Activated CD4-positive, alpha-beta memory T cell treated with anti-CD3 and anti-CD28 coated beads, Interleukin-2, amount 10 ng/mL, durations not matched to agents 7 days and 5 days (primary cell): ENCODE results near the gene SHISA5. TPM values are rescaled to one million over a fixed set of nuclear protein-coding genes. Genes with fewer than 3 reads are reported as not detected.
"Not testable (repeated sequence)": the region's sequence is repeated elsewhere in the genome, so short reads cannot be mapped to it uniquely, and the experiment has no call there.

Experiments
- CTCF ChIA-PET: fragments of 350-600 bp; sonication (Branson Sonifier 250); formaldehyde crosslinking; loops from one replicate; lab custom pipeline; 2021; ENCODE audit warnings: antibody characterized with exemption, inconsistent platforms; lab: Charles Lee
- POLR2A ChIA-PET: fragments of 350-600 bp; sonication (Branson Sonifier 250); formaldehyde crosslinking; loops from one replicate; lab custom pipeline; 2021; ENCODE audit warnings: antibody characterized with exemption; lab: Charles Lee
- DNase-seq: peaks from one replicate; pipeline ENCODE4 v3.0.0-alpha.2; 2020
- H3K27ac Mint-ChIP-seq: one replicate; pipeline ENCODE4 v1.8.0; 2021; ENCODE audit warnings: mild to moderate bottlenecking, mixed read lengths
- H3K27me3 Mint-ChIP-seq: one replicate; pipeline ENCODE4 v1.8.0; 2021; ENCODE audit warnings: mixed read lengths
- H3K36me3 Mint-ChIP-seq: one replicate; pipeline ENCODE4 v1.8.0; 2021; ENCODE audit warnings: low read depth, mixed read lengths
- H3K4me1 Mint-ChIP-seq: one replicate; pipeline ENCODE4 v1.8.0; 2021; ENCODE audit warnings: mixed read lengths
- H3K4me3 Mint-ChIP-seq: one replicate; pipeline ENCODE4 v1.8.0; 2021; ENCODE audit warnings: mild to moderate bottlenecking, mixed read lengths
- H3K9me3 Mint-ChIP-seq: one replicate; pipeline ENCODE4 v1.8.0; 2021; ENCODE audit warnings: mixed read lengths
- total RNA-seq, 2 experiments: library from RNA; stranded (reverse); gene quantifications; one replicate each; pipeline ENCODE4 v1.2.3, GENCODE V29; 2021

The SHISA5 gene
- total RNA-seq, 2 experiments from 2014 or later = 336 to 337 TPM

- peaks cover 12% of the 10 kb centered on the region for H3K4me1 Mint-ChIP-seq
- ChIA-PET POLR2A (interaction anchor here (1.5 kb wide), 1 partner anchor 96 kb away, joined by 4 read pairs; no protein-coding TSS in a partner anchor), CTCF (interaction anchor here (0.6 to 1.6 kb wide), 5 partner anchors 8 to 101 kb away, joined by 3 to 5 read pairs (median 3); partner anchors contain the start of genes ATRIP and SLC26A6)
- H3K36me3 Mint-ChIP-seq = peaks cover 38% of the 10 kb centered on the region
- H3K27me3 Mint-ChIP-seq = no peaks in the 10 kb centered on the region
- no peak for DNase-seq
- no peak overlapping the region for H3K27ac Mint-ChIP-seq
- H3K4me3 Mint-ChIP-seq = no peak overlapping the region
- H3K9me3 Mint-ChIP-seq = no peaks in the 10 kb centered on the region
Observed at GRCh38 chr3:48536785-48537184, 32.8 kb upstream of the SHISA5 start.

GRCh38 chr3:48536116-48536515 lies 32.1 kb upstream of the SHISA5 start:
- Mint-ChIP-seq H3K4me3 (no peak overlapping the region), H3K27ac (no peak overlapping the region), H3K27me3 (no peaks in the 10 kb centered on the region), H3K9me3 (no peaks in the 10 kb centered on the region), H3K4me1 (peaks cover 12% of the 10 kb centered on the region), H3K36me3 (peaks cover 41% of the 10 kb centered on the region)
- ChIA-PET POLR2A (interaction anchor here (1.5 kb wide), 1 partner anchor 95 kb away, joined by 4 read pairs; no protein-coding TSS in a partner anchor), CTCF (interaction anchor here (1.0 to 1.6 kb wide), 3 partner anchors 9 to 100 kb away, joined by 3 to 5 read pairs (median 5); no protein-coding TSS in a partner anchor)
- no peak for DNase-seq

- Mint-ChIP-seq H3K27ac (no peak overlapping the region), H3K36me3 (peaks cover 44% of the 10 kb centered on the region), H3K4me3 (no peak overlapping the region), H3K4me1 (peaks cover 12% of the 10 kb centered on the region), H3K9me3 (no peaks in the 10 kb centered on the region), H3K27me3 (no peaks in the 10 kb centered on the region)
- ChIA-PET POLR2A (interaction anchor here (1.5 kb wide), 1 partner anchor 95 kb away, joined by 4 read pairs; no protein-coding TSS in a partner anchor), CTCF (interaction anchor here (1.1 to 1.6 kb wide), 2 partner anchors 9 to 14 kb away, joined by 3 to 5 read pairs; no protein-coding TSS in a partner anchor)
- DNase-seq = no peak
Observed at GRCh38 chr3:48535578-48535977, 31.6 kb upstream of the SHISA5 start.

- POLR2A ChIA-PET = no interaction called here
- DNase-seq = no peak
- Mint-ChIP-seq H3K27ac (no peak overlapping the region), H3K4me1 (peaks cover 12% of the 10 kb centered on the region), H3K27me3 (no peaks in the 10 kb centered on the region), H3K9me3 (no peaks in the 10 kb centered on the region), H3K36me3 (peaks cover 46% of the 10 kb centered on the region), H3K4me3 (no peak overlapping the region)
- CTCF ChIA-PET = no interaction called here
Observed at GRCh38 chr3:48532977-48533337, 29.0 kb upstream of the SHISA5 start.

- CTCF ChIA-PET = no interaction called here
- no peak for DNase-seq
- Mint-ChIP-seq H3K9me3 (no peaks in the 10 kb centered on the region), H3K27ac (no peak overlapping the region), H3K36me3 (peaks cover 46% of the 10 kb centered on the region), H3K4me3 (no peak overlapping the region), H3K4me1 (peaks cover 12% of the 10 kb centered on the region), H3K27me3 (no peaks in the 10 kb centered on the region)
- POLR2A ChIA-PET = interaction anchor here (0.6 kb wide), 1 partner anchor 109 kb away, joined by 3 read pairs; no protein-coding TSS in a partner anchor
Observed at GRCh38 chr3:48532271-48532976, 28.4 kb upstream of the SHISA5 start.

GRCh38 chr3:48530701-48531100 lies 26.7 kb upstream of the SHISA5 start:
- not testable (repeated sequence) for H3K27ac Mint-ChIP-seq, H3K27me3 Mint-ChIP-seq, H3K4me3 Mint-ChIP-seq, H3K9me3 Mint-ChIP-seq, DNase-seq
- peaks cover 45% of the 10 kb centered on the region for H3K36me3 Mint-ChIP-seq
- ChIA-PET POLR2A (interaction anchor here (0.9 kb wide), 2 partner anchors 57 to 94 kb away, joined by 3 read pairs; no protein-coding TSS in a partner anchor), CTCF (interaction anchor here (0.8 to 1.6 kb wide), 4 partner anchors 18 to 130 kb away, joined by 3 to 7 read pairs (median 3); no protein-coding TSS in a partner anchor)
- H3K4me1 Mint-ChIP-seq = peaks cover 12% of the 10 kb centered on the region

GRCh38 chr3:48528754-48529153 lies 24.8 kb upstream of the SHISA5 start:
- Mint-ChIP-seq H3K4me1 (peaks cover 4% of the 10 kb centered on the region), H3K27me3 (no peaks in the 10 kb centered on the region), H3K27ac (no peak overlapping the region), H3K9me3 (no peaks in the 10 kb centered on the region), H3K36me3 (peaks cover 41% of the 10 kb centered on the region), H3K4me3 (no peak overlapping the region)
- ChIA-PET POLR2A (no interaction called here), CTCF (interaction anchor here (1.0 to 1.8 kb wide), 2 partner anchors 16 to 92 kb away, joined by 3 to 5 read pairs; no protein-coding TSS in a partner anchor)
- DNase-seq = no peak

GRCh38 chr3:48528048-48528447 lies 24.1 kb upstream of the SHISA5 start:
- Mint-ChIP-seq H3K4me1 (peaks cover 4% of the 10 kb centered on the region), H3K9me3 (no peaks in the 10 kb centered on the region), H3K36me3 (peaks cover 41% of the 10 kb centered on the region), H3K27me3 (no peaks in the 10 kb centered on the region), H3K4me3 (no peak overlapping the region), H3K27ac (no peak overlapping the region)
- CTCF ChIA-PET = interaction anchor here (0.7 to 1.0 kb wide), 2 partner anchors 17 to 92 kb away, joined by 3 to 4 read pairs; no protein-coding TSS in a partner anchor
- no peak for DNase-seq
- POLR2A ChIA-PET = no interaction called here

- DNase-seq = no peak
- POLR2A ChIA-PET = interaction anchor here (1.2 kb wide), 1 partner anchor 192 kb away, joined by 3 read pairs; the partner anchor contains the start of gene IP6K2
- no peak overlapping the region for H3K27ac Mint-ChIP-seq
- H3K4me1 Mint-ChIP-seq = peaks cover 4% of the 10 kb centered on the region
- H3K9me3 Mint-ChIP-seq = no peaks in the 10 kb centered on the region
- CTCF ChIA-PET = interaction anchor here (1.6 kb wide), 1 partner anchor 10 kb away, joined by 4 read pairs; no protein-coding TSS in a partner anchor
- H3K27me3 Mint-ChIP-seq = no peaks in the 10 kb centered on the region
- H3K36me3 Mint-ChIP-seq = peaks cover 30% of the 10 kb centered on the region
- no peak overlapping the region for H3K4me3 Mint-ChIP-seq
Observed at GRCh38 chr3:48524970-48525369, 21.0 kb upstream of the SHISA5 start.

GRCh38 chr3:48521635-48522034 lies 17.7 kb upstream of the SHISA5 start:
- peaks cover 13% of the 10 kb centered on the region for H3K36me3 Mint-ChIP-seq
- no peak for DNase-seq
- peaks cover 37% of the 10 kb centered on the region for H3K4me1 Mint-ChIP-seq
- CTCF ChIA-PET = no interaction called here
- H3K27me3 Mint-ChIP-seq = no peaks in the 10 kb centered on the region
- no peaks in the 10 kb centered on the region for H3K9me3 Mint-ChIP-seq
- POLR2A ChIA-PET = no interaction called here
- H3K27ac Mint-ChIP-seq = peak overlapping the region; percentile 26
- H3K4me3 Mint-ChIP-seq = no peak overlapping the region

GRCh38 chr3:48519277-48519643 lies 15.3 kb upstream of the SHISA5 start:
- ChIA-PET POLR2A (interaction anchor here (1.0 kb wide), 1 partner anchor 15 kb away, joined by 3 read pairs; no protein-coding TSS in a partner anchor), CTCF (interaction anchor here (2.5 kb wide), 1 partner anchor 83 kb away, joined by 9 read pairs; no protein-coding TSS in a partner anchor)
- Mint-ChIP-seq H3K4me1 (peaks cover 61% of the 10 kb centered on the region), H3K4me3 (no peak overlapping the region), H3K27ac (peak overlapping the region; percentile 19), H3K36me3 (peaks cover 5% of the 10 kb centered on the region), H3K9me3 (no peaks in the 10 kb centered on the region), H3K27me3 (no peaks in the 10 kb centered on the region)
- DNase-seq = no peak

GRCh38 chr3:48518638-48519276 lies 14.8 kb upstream of the SHISA5 start:
- POLR2A ChIA-PET = interaction anchor here (1.0 kb wide), 1 partner anchor 14 kb away, joined by 3 read pairs; no protein-coding TSS in a partner anchor

More at GRCh38 chr3:48518638-48519276, 14.8 kb upstream of the SHISA5 start:
- peaks cover 5% of the 10 kb centered on the region for H3K36me3 Mint-ChIP-seq
- H3K27me3 Mint-ChIP-seq = peaks cover 2% of the 10 kb centered on the region
- H3K4me1 Mint-ChIP-seq = peaks cover 66% of the 10 kb centered on the region
- H3K4me3 Mint-ChIP-seq = no peak overlapping the region
- no peaks in the 10 kb centered on the region for H3K9me3 Mint-ChIP-seq
- DNase-seq = no peak
- H3K27ac Mint-ChIP-seq = peak overlapping the region; percentile 70
- CTCF ChIA-PET = interaction anchor here (2.5 kb wide), 1 partner anchor 83 kb away, joined by 9 read pairs; no protein-coding TSS in a partner anchor
